Measurements from ENCODE around the gene PDIA2. TPM values are rescaled to one million over a fixed set of nuclear protein-coding genes. Genes with fewer than 3 reads are reported as not detected.

Gene PDIA2
- total RNA-seq, 1 donor: not detected

DNA sequence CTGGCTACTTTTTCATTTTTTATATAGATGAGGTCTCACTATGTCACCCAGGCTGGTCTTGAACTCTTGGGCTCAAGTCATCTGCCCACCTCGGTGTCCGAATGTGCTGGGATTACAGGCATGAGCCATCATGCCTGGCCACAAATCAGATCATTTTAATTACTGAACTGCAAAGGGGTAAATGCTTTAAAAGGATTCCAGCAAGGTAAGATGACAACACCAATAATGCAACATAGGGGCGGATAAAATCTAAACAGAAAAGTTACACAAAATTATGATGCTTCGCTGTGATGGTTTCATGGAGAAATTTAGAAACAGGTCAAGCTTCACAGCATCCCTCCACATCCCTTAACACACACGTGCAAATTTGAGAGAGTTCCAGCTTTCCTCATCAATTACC is 37.2 kb downstream of the PDIA2 start:
- H3K4me3 ChIP-seq (ENCODE audit: low read depth, low read length): no peak overlapping the region
- TF ChIP-seq, protein P1, sequence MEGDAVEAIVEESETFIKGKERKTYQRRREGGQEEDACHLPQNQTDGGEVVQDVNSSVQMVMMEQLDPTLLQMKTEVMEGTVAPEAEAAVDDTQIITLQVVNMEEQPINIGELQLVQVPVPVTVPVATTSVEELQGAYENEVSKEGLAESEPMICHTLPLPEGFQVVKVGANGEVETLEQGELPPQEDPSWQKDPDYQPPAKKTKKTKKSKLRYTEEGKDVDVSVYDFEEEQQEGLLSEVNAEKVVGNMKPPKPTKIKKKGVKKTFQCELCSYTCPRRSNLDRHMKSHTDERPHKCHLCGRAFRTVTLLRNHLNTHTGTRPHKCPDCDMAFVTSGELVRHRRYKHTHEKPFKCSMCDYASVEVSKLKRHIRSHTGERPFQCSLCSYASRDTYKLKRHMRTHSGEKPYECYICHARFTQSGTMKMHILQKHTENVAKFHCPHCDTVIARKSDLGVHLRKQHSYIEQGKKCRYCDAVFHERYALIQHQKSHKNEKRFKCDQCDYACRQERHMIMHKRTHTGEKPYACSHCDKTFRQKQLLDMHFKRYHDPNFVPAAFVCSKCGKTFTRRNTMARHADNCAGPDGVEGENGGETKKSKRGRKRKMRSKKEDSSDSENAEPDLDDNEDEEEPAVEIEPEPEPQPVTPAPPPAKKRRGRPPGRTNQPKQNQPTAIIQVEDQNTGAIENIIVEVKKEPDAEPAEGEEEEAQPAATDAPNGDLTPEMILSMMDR (IDR thresholded peaks at IDR 0.05; ENCODE audit: insufficient read depth, low read length): no peak
- no peak for DNase-seq (ENCODE audit: low read depth)

GRCh38 chr16:321532-321931 is 38.6 kb downstream of the PDIA2 start:
- TF ChIP-seq, protein P1 (IDR thresholded peaks at IDR 0.05; ENCODE audit: insufficient read depth, low read length): no peak
- no peak overlapping the region for H3K4me3 ChIP-seq (ENCODE audit: low read depth, low read length)
- DNase-seq (ENCODE audit: low read depth): no peak

DNA sequence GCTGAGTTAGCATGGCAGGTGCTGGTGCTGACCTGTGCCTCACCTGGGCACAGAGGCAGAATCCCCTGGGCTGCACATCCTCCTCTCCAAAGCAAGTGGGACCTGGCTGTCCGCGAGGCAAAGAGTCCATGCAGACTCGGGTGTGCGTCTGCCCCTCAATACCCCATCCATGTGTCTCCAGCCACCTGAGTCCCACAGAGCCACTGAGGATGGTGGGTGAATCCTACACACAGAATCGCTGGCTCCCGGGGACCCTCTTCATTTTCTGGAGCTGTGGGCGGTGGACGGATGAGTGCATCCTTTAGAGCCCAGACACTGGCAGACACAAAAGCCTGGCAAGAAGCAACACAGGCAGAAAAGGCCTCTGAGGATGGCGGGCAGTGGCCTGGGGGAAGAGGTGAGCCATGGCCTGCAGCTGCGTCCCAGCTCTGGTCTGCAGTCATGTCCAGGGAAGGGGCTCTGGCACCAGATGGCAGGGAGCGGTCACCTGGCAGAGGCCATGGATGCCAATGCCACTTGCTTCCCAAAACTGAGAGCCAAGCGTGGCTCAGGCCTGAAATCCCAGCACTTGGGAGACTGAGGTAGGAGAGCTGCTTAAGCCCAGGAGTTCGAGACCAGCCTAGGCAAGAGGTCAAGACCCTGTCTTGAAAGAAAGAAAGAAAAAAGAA is 39.6 kb downstream of the PDIA2 start:
- TF ChIP-seq, protein P1 (IDR thresholded peaks at IDR 0.05; ENCODE audit: insufficient read depth, low read length): no peak
- no peak for DNase-seq (ENCODE audit: low read depth)
- H3K4me3 ChIP-seq (ENCODE audit: low read depth, low read length): no peak overlapping the region

DNA sequence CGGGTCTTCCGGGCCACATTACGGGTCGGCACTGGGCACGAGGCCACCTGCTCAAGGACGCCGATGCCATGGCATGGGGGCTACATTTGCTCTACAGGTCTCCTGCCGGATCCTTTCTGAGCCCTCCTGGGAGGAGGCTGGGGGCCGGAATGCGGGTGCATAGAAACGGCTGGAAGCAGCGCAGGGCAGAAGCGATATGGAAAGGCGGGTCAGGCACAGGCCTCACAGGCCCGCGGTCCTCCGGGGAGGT is 41.2 kb downstream of the PDIA2 start:
- TF ChIP-seq, protein P1 (IDR thresholded peaks at IDR 0.05; ENCODE audit: insufficient read depth, low read length): no peak
- no peak overlapping the region for H3K4me3 ChIP-seq (ENCODE audit: low read depth, low read length)
- no peak for DNase-seq (ENCODE audit: low read depth)

DNA sequence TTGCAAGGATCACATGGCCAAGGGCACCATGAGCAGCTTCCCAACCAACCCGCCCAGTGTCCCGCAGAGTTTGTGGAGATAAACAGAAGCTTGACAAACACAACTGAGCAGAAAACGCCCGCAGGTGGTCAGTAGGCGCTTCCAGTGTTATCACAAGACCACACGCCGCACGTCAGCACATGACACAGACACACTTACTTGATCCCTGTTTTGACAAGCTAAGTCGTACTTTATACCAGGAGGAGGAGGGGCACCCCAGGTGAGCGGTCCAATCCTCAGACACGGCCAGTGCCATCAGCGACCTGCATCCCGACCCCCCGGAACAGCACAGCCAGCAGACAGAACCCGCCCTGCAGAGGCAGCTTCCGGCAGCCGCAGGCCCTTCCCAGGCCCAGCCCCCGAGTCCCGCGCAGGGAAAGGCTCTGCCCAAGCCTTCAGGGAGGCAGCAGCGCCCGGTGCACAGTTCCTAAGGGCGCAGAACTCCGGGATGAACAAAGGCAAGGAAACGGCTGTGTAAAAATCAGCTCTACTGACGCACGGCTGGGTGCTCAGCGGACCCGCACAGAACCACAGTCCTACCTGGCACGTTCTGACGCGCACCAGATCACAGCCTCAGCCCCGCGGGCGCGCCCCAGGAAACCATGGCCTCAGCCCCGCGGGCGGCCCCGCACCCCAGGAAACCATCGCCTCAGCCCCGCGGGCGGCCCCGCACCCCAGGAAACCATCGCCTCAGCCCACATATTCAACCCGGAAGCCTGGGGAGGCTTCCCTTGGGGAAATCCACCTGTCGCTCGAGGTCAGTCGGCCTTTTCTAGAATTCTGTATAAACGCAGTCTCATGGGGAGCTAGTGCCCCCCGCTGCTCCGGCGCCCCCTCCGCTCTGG is 41.7 kb downstream of the PDIA2 start:
- H3K4me3 ChIP-seq (ENCODE audit: low read depth, low read length): no peak overlapping the region
- no peak for DNase-seq (ENCODE audit: low read depth)
- TF ChIP-seq, protein P1 (IDR thresholded peaks at IDR 0.05; ENCODE audit: insufficient read depth, low read length): no peak

GRCh38 chr16:325375-326145 is 42.6 kb downstream of the PDIA2 start:
- DNase-seq (ENCODE audit: low read depth): no peak
- TF ChIP-seq, protein P1 (IDR thresholded peaks at IDR 0.05; ENCODE audit: insufficient read depth, low read length): no peak
- H3K4me3 ChIP-seq (ENCODE audit: low read depth, low read length): no peak overlapping the region
